ENCODE data around the gene PFDN1.
A peak's percentile ranks its signal among the peaks of the same experiment; 100 is the strongest.
"Not testable (repeated sequence)": the region's sequence is repeated elsewhere in the genome, so short reads cannot be mapped to it uniquely, and the experiment has no call there.

Gene PFDN1, protein sequence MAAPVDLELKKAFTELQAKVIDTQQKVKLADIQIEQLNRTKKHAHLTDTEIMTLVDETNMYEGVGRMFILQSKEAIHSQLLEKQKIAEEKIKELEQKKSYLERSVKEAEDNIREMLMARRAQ

DNA sequence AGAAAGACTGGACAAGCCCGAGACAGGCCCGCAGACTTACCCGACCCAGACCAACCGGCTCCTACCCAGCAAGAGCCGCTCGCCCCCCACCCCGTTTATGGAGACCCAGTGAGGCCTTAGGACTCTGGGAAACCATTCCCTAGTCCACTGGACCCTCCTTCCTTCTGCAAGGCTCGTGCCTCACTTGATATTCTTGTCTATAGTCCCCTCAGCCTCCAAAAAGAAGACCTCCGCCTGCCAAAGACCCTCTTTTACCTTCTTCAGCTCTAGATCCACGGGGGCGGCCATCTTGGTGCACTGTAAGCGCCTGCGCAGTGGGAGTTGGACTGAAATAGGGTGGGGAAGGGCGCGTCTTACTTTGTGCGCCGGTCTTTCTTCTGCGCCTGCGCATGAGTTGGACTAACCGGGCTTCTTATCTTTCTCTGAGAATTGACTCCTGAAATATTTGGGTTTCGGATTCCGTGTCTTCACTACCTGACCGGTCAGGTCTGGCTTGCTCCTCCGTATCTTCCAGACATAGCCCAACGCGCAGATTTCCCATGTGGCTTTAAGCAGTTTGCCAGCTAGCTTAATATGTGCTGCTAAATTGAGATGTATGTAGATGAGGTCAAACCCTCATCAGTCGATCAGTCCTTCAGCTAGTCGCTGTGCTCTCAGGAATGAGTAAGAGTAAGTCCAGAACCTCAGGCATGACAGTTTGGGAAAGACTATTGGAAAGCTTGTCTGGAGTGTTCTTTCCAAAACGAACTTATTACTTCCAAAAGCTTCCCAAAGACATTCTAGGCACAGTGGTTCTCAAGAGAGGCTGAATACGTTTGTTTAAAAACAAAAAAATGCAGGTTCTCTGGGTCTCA, at the start of gene PFDN1:
Gene PFDN1 (minus strand): TSS at position 316 of the 854 bp plus-strand sequence. CDS start 28 bp downstream, at position 288.
- peak; percentile 84 for DNase-seq (ENCODE audit: low read depth)

DNA sequence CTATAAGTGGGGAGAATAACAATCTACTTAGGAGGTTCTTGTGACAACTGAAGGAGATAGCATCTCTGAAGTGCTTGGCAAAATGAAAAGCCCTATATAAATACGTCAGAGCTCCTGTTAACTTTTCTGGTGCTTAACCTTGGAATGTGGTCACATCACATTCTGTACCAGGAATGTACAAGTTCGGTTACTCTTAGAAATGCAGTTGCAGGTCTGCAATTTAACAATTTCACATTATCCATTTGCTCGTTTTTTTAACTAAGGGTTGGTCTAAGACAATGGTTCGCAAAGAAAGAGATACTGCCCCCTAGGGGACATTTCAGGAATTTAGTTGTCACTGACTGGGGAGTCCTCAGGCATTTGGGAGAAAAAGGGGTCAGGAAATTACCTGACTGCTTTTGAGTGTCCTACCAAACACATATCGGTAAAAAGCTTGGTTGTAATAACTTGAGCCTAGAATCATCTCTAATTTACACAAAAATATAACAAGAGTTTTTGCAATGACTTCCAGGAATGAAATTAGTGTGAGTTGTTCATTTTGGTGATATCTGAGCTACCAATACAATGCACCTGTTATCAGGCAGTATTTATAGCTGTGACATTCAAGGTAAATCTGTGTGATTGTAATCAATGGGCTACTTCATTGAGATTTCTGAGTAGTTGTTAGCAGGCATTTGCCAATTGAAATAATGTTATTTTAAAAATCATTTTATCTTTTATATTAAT, 48.9 kb upstream of the PFDN1 start:
- no peak for DNase-seq (ENCODE audit: low read depth)

DNA sequence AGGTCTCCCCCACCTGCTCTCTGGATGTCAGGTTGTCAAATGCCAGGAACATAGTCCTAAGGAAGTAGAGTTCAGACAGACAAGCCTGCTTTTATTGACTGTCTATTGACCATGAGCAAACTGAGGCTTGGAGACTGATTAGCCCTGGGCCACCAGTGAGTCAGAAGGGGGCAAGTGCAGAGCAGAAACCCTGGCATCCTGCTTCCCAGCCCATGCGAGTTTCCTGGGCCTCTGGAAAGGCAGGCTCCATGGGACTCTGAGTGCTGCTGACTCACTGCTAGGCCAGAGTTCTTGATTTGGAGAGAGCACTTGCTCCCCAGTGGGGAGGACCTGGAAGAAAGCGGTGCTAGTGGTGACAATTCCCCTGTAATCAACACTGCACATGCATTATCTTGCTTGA, 46.3 kb upstream of the PFDN1 start:
- no peak for DNase-seq (ENCODE audit: low read depth)

DNA sequence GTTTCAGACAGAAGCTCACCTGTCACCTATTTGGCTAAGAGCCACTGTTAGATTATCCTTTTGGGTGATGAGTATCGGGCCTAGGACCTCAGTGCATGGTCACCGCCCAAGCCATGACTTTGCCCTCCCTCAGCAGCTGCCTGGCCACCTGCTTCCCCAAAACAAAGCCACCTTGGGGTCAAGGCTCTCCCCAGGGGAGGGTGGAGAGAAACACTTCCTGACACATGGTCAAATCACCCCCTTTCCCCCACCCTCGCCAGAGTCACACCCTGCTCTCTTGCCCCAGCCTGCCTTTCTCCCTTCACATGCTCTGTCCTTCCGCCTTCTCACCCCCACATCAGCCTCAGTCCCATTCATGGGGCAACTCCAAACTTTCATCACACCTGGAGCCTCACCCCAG, 45.2 kb upstream of the PFDN1 start:
- no peak for DNase-seq (ENCODE audit: low read depth)

DNA sequence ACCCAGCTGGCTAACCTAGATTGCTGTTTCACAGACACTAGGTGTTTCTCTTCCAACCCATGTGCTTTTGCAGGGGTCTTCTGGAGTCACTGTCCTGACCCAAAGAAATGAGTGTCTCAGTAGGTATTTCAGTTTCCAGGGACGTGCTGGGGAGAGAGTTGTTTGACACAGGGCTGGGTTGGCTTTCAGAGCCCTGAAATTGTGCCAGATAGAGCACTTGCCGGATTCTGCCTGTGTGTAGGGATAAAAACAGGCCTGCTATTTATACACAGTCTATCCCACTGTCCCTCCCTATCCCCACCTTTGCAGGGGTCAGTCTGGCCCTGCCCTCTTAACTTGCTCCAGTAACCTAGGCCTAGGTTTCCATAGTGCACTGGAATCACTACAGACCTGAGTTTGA, 44.5 kb upstream of the PFDN1 start:
- no peak for DNase-seq (ENCODE audit: low read depth)

DNA sequence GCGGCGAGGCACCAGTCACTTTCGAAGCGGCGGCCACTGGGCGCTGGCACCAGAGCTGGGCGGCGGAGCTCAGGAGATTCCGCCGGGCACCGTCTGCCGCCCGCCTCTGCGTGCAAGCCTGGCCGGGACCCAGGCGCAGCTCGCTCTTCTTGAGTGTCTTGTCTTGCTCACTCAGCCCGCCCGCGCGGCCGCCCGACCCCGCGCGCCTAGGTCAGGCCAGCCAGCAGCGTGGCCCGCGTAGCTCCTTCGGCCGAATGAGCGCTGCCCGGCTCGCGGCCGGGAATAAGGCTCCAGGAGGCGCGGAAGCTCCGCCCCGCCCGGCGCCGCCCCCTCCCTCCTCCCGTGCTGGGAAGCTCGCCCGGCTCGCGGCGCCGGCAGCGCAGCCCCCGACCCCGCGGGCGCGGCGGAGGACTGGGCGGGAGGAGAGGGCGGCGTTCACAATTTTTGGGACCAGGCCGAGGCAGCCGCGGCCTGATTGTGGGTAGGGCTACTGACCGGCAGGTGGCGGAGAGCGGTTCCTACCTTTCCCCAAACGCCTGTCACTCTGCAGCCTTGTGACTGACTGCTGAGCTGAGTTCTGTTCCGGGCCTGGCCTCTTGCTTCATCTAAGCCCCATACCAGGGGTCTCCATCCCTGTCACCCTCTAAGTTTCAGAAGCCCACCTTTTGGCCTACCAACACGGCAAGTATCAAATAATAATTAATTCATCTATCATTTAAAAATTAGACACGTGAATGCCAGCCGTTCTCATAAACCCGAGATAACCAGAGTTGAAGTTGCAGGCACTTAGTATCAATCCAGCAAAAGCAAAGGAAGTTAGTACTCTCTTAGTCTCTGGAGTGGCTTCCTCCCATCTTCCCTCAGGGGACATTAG, 43.7 kb upstream of the PFDN1 start, which contains the start of gene HBEGF:
Gene HBEGF (minus strand): TSS at position 256 of the 874 bp plus-strand sequence. CDS start 275 bp downstream, outside the sequence.
- DNase-seq (ENCODE audit: low read depth), result no peak

DNA sequence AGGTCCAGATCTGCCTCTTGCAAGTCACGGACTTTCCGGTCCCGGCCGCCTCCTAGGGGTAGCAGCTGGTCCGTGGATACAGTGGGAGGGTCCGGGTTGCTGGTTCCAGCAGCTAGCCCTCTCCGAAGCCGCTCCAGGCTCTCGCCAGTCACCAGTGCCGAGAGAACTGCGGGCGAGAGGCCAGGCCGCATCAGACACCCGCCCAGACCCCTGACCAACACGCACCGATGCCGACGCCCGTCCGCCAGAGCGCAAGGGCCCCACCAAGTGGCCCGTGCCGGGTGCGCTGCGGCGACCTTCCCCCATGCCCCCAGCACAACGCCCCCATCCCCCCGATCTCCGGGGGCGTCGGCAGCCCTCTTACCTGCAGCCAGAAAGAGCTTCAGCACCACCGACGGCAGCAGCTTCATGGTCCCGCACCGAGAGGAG, 43.0 kb upstream of the PFDN1 start:
- no peak for DNase-seq (ENCODE audit: low read depth)

DNA sequence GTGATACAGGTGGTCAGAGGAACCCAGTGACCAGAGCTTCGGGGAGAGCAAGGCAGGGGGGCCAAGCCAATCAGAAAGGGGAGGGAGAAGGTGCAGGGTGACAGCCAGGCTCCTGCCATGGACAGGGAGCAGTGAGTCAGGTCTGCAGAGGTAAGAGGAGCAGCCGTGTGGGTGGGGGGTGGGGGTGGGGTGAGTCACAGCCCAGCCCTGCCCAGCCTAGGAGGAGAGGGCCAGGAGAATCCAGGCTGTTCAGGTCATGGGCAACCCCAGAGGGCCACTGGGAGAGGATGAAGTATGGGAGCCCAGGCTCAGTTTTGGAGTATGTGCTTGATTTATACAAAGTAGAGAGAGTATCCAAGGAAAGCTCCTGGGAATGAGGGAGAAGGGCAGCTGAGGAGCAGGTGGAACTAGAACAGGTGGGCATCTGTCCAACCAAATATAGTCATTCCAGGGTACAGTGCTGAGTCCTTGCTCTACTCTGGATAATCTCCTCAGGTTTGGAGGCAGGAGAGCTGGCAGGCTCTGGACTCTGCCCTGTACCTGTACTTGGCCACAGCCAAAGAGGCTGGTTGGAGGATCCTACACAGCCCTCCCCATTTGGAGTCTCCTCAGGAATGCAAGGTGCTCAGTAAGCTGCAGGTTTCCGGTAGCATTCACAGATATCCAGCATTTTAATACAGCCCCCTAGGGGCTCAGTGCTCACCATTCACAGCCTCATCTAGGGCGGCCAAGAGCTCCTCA, 42.0 kb upstream of the PFDN1 start:
- DNase-seq (ENCODE audit: low read depth), result no peak

DNA sequence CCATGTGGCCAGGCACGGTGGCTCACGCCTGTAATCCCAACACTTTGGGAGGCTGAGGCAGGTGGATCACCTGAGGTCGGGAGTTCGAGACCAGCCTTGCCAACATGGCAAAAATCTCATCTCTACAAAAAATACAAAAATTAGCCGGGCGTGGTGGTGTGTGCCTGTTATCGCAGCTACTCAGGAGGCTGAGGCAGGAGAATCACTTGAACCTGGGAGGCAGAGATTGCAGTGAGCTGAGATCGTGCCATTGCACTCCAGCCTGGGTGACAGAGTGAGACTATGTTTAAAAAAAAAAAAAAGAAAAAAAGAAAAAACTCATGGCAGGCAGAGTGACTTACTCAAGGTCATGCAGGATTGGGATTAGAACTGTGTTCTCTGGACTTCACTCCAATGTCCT, 40.9 kb upstream of the PFDN1 start:
- DNase-seq (ENCODE audit: low read depth), result not testable (repeated sequence)

DNA sequence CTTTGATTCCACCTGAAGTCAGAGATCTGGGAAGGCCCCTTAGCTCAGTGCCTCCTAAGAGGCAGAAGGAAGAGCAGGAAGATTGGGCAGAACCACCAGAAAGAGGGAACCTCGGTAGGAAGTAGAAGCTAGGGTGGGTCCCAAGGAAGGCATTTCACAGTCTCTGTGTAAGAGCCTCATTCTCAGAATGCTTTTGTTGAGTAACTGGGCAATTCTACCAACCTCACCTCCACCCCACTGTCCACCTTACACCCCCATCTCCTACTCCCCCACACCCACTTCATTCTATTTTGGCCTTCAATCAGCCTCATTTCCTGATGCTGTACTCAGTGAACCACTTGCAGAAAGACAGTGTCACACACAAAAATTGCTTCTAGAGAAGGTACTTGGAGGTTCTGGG, 40.0 kb upstream of the PFDN1 start:
- DNase-seq (ENCODE audit: low read depth), result no peak

DNA sequence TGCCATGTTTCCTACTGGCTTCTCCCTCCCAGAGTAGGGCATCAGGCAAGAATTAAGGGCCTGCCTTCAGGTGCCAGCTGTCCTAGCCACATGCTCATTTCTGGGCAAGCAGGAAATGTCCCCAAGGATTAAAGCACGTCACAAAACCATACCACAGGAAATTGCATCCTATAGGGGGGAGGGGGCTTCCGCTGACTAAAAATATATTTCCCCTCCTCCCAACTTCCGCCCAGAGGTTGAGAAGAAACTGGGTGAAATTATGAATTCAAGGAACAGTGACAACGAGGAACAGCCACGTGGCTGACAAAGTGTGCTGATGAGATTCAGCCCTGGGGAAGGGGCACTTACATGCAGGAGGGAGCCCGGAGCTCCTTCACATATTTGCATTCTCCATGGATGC, 39.4 kb upstream of the PFDN1 start:
- DNase-seq (ENCODE audit: low read depth), result no peak

DNA sequence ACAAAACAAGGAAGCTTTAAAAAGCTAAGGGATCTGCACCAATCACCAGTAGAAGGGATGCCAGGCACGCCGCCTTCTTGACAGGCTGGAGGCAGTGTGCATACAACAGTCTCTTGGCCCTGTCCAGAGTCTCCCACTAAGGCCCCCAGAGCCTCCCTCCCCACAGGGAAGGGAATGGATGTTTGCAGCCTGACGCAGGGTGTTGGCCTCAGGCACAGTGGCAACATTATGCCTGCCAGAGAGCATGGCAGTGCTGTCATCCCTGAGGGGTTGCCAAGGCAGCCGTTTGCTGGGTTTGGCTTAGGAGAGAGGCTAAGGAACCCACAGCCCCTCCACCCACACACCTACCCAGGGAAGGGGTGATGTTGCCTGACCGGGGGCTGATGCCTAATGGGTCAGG, 38.7 kb upstream of the PFDN1 start:
- DNase-seq (ENCODE audit: low read depth), result no peak

DNA sequence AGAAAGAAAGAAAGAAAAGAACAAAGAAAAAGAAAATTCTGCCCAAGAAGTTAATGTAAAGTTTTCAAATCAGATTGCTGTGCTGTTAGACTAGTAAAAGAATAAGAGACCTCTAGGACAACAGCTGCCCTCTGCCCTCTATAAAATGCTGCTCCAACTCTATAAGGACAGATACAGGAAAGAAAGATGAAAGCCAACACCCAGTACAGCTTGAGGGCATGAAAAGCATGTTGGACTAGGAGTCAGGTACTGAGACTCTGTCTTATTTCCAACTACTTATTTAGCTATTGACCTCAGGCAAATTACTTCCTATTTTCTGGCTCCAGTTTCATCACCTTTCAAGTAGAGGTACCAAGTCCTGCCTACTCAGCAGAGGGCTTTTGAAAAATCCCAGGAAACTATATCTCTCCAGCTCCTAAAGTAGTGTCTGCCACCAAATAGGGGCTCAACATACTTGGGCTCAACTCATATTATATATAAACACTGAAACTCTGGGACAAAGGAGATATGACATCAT, 37.8 kb upstream of the PFDN1 start:
- DNase-seq (ENCODE audit: low read depth), result no peak

DNA sequence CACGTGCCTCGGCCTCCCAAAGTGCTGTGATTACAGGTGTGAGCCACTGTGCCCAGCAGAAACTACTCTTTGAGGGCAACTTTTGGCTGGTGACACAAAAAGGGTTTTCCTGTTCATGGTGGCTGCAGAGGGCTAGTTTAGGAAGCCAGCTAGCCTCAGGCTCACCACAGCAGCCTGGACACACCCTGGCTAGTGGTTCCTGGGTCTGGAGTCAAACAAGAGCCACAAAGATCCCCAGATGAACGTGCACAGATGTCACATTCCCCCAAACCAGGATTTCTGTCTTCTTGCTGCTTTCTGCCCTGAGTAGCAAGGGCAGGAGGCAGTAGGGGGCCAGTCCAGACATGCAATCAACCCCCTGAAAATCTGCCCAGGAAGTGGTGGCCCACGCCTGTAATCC, 36.7 kb upstream of the PFDN1 start:
- no peak for DNase-seq (ENCODE audit: low read depth)

DNA sequence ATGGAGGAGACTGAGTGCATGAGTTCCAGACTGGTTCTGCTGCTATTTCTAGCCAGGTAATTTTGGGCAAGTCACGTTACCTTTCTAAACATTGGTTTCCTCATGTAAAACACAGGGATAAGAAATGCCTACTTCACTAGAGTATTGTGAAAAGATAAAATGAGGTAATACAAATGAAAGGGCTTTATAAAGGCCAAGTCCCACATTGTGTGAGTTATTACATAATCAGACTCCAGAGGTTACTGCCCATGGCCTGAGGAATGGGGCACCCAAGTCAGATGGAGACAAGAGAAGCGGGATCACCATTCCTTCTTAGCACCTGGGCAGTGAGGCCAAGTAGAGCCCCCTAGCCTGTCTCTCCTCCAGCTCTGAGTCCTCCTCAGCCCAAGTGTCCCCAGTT, 36.0 kb upstream of the PFDN1 start:
- DNase-seq (ENCODE audit: low read depth), result no peak

DNA sequence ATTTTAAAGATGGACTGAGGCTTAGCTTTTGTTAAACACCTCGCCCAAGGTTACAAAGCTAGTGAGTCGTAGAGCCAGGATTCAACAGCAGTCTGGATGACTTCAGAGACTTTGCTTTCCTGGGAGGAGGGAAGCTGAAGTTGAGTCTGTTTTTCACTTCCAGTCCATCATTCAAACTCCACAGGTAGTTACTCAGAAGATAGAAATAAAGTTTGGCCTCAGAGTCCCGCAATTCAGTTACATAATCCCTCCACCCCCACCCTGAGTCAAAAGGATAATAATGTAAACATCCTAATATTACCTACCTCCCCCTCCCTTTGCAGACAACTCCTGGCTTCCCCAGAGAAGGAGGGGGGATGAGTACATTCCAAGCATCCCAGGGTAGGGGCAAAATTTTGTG, 35.4 kb upstream of the PFDN1 start:
- no peak for DNase-seq (ENCODE audit: low read depth)

DNA sequence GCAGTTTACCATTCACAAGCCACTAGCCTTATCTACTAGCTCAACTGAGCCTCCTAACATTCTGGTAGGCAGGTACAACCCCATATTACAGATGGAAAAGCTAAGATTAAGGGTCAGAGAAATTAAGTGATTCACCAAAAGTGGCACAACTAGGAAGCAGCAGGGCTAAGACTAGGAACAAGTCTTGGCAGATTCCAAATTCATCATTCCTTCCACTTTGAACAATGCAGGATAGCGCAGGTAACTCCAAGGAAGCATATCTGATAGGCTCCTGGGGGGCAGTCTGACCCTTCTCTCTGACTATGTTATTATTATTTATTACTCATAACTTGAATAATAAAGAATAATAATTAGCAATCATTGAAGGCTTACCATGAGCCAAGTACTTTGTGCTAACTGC, 35.0 kb upstream of the PFDN1 start:
- no peak for DNase-seq (ENCODE audit: low read depth)

DNA sequence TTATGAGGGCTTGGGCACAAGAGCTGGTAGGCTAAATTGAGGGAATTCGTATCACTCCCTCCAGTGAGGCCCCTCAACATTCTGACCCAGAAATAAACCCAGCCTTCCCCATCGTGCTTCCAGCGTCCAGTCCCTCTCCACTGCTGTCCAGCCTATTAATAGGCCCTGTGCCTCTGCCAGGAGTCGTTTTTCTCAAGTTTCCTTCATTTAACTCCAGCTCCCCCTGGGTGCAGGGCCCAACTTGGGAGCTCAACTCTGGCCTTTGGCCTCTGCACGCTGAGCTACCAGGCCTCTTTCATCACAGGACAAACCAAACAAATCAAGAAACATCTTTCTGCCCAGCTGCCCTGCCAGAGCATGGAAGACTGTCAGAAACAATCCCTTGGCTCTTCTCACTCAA, 33.5 kb upstream of the PFDN1 start:
- no peak for DNase-seq (ENCODE audit: low read depth)

DNA sequence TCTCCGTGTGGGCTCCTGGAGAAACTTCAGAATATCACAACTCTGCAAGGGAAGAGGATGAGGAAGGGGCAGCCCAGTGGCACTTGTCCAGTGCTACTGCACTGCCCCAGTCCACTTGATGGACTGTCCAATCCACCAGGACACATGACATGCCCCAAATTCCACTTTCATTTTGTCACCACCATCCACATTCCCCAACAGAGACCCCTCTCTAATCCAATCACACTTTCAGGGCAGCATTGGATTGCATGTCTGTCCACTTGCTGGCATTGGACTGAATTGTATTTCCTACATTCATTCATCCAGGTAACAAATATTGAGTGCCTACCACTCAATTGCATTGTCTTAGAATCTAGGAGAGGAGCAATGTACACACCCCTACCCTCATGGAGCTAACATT, 28.7 kb upstream of the PFDN1 start:
- no peak for DNase-seq (ENCODE audit: low read depth)

DNA sequence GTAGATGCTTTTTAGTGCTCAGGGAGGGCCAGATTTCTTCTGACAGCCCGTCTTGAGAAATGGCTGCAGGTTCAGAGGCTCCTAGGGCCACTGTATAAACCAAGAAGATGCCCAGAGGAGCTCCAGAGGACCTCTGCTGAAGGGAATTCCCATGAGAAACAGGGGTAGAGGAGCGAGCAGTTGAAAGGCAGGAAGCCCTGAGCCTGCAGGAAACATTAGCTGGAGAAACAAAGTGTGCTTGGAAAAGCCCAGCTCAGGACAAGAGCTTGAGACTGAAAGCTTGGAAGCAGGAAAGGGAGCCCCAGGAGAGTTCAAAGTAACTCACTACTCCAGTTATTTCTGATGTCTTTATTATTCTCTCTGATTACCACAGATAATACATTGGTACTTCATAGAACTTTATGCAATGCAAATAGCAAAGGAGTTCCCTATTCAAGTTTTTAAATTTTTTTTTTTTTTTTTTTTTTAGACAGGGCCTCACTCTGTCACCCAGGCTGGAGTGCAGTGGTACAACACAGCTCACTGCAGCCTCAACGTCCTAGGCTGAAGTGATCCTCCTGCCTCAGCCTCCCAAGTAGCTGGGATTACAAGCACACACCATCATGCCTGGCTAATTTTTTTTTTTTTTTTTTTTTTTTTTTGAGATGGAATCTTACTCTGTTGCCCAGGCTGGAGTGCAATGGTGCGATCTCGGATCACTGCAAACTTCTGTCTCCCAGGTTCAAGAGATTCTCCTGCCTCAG, 27.0 kb upstream of the PFDN1 start:
- no peak for DNase-seq (ENCODE audit: low read depth)
